HG03045 (cell line): ENCODE measurements around the gene FOXL1.
"Not testable (repeated sequence)": the region's sequence is repeated elsewhere in the genome, so short reads cannot be mapped to it uniquely, and the experiment has no call there.

Source experiments
- ATAC-seq: cut with Tn5 transposase; IDR thresholded peaks from one replicate; pipeline ENCODE4 v1.9.1; 2021; ENCODE audit warnings: mild to moderate bottlenecking, moderate library complexity; ENCODE audit not compliant: unreplicated experiment

Gene FOXL1

GRCh38 chr16:86579268-86580062, 1.1 kb downstream of the FOXL1 start:
- no peak for ATAC-seq

- no peak for ATAC-seq
Observed at GRCh38 chr16:86580063-86580790, 1.9 kb downstream of the FOXL1 start.

- ATAC-seq: no peak
Observed at GRCh38 chr16:86580791-86581170, 2.4 kb downstream of the FOXL1 start.

GRCh38 chr16:86581458-86581857, 3.1 kb downstream of the FOXL1 start:
- no peak for ATAC-seq

- no peak for ATAC-seq
Observed at GRCh38 chr16:86584071-86584685, 5.8 kb downstream of the FOXL1 start.

- no peak for ATAC-seq
Observed at GRCh38 chr16:86584726-86585721, 6.7 kb downstream of the FOXL1 start.

- ATAC-seq: no peak
Observed at GRCh38 chr16:86585821-86586611, 7.7 kb downstream of the FOXL1 start.

GRCh38 chr16:86587487-86587886, 9.1 kb downstream of the FOXL1 start:
- ATAC-seq: no peak

GRCh38 chr16:86587955-86588354, 9.6 kb downstream of the FOXL1 start:
- ATAC-seq: not testable (repeated sequence)

- ATAC-seq: no peak
Observed at GRCh38 chr16:86590501-86591144, 12.3 kb downstream of the FOXL1 start.

GRCh38 chr16:86591270-86591669, 12.9 kb downstream of the FOXL1 start:
- ATAC-seq: no peak

- no peak for ATAC-seq
Observed at GRCh38 chr16:86593913-86594620, 15.7 kb downstream of the FOXL1 start.

GRCh38 chr16:86594721-86595120, 16.4 kb downstream of the FOXL1 start:
- no peak for ATAC-seq

- no peak for ATAC-seq
Observed at GRCh38 chr16:86595983-86596605, 17.7 kb downstream of the FOXL1 start.

GRCh38 chr16:86597126-86597879, 19.0 kb downstream of the FOXL1 start:
- no peak for ATAC-seq

GRCh38 chr16:86597880-86598606, 19.7 kb downstream of the FOXL1 start:
- no peak for ATAC-seq
